PFSK-1 (cell line): ENCODE measurements around the gene MYCBP2.

Experiments
- FOXP2 ChIP-seq: optimal IDR thresholded peaks from 2 replicates; pipeline ENCODE3; 2011; ENCODE audit warnings: borderline replicate concordance, control low read depth, inconsistent platforms; ENCODE audit not compliant: insufficient read depth; ENCODE audit errors: extremely low read length, extremely low read depth
- POLR2AphosphoS5 ChIP-seq: IDR thresholded peaks from 2 replicates; pipeline ENCODE4 v1.6.1; 2012; ENCODE audit warnings: low read depth, mild to moderate bottlenecking, control low read depth, low read length, moderate library complexity
- REST ChIP-seq, 2 experiments: IDR thresholded peaks; 2 replicates each; pipeline versions ENCODE4 v1.6.1 to v1.8.0; 2011 to 2012; ENCODE audit warnings: low read depth in 2 of 2, low read length in 2 of 2, control low read depth in 1 of 2, inconsistent platforms in 1 of 2, mild to moderate bottlenecking in 1 of 2, moderate library complexity in 1 of 2; ENCODE audit not compliant: insufficient read depth in 1 of 2
- SIN3A ChIP-seq: IDR thresholded peaks from 2 replicates; pipeline ENCODE4 v1.6.1; 2012; ENCODE audit warnings: mild to moderate bottlenecking, low read length, moderate library complexity, borderline replicate concordance; ENCODE audit not compliant: insufficient read depth
- TAF1 ChIP-seq: IDR thresholded peaks from 2 replicates; pipeline ENCODE4 v1.6.1; 2012; ENCODE audit warnings: low read length, control low read depth, borderline replicate concordance; ENCODE audit not compliant: insufficient read depth

The MYCBP2 gene

GRCh38 chr13:77190349-77190958 is 136.4 kb downstream of the MYCBP2 start:
- TF ChIP-seq SIN3A (no peak), FOXP2 (no peak), TAF1 (no peak), REST (IDR thresholded peaks at IDR 0.05; ENCODE audit: insufficient read depth in 1 of 2, low read depth in 2 of 2, low read length in 2 of 2) (no peak), POLR2AphosphoS5 (no peak)

GRCh38 chr13:77185721-77186120 is 141.2 kb downstream of the MYCBP2 start:
- no peak for TF ChIP-seq REST (IDR thresholded peaks at IDR 0.05; ENCODE audit: insufficient read depth in 1 of 2, low read depth in 2 of 2, low read length in 2 of 2)
- no peak for TF ChIP-seq POLR2AphosphoS5

- TF ChIP-seq TAF1 (no peak), REST (IDR thresholded peaks at IDR 0.05; ENCODE audit: insufficient read depth in 1 of 2, low read depth in 2 of 2, low read length in 2 of 2) (no peak), POLR2AphosphoS5 (no peak), SIN3A (no peak), FOXP2 (no peak)
Observed at GRCh38 chr13:77184455-77184854, 142.4 kb downstream of the MYCBP2 start.

GRCh38 chr13:77180011-77180410 is 146.9 kb downstream of the MYCBP2 start:
- no peak for TF ChIP-seq REST (IDR thresholded peaks at IDR 0.05; ENCODE audit: insufficient read depth in 1 of 2, low read depth in 2 of 2, low read length in 2 of 2)
- no peak for TF ChIP-seq FOXP2
- TF ChIP-seq TAF1, result no peak
- TF ChIP-seq SIN3A, result no peak
- no peak for TF ChIP-seq POLR2AphosphoS5

- TF ChIP-seq REST (IDR thresholded peaks at IDR 0.05; ENCODE audit: insufficient read depth in 1 of 2, low read depth in 2 of 2, low read length in 2 of 2) (no peak), POLR2AphosphoS5 (no peak), TAF1 (no peak), FOXP2 (no peak)
Observed at GRCh38 chr13:77177646-77178045, 149.2 kb downstream of the MYCBP2 start.
